Measurements from ENCODE around the gene ZNF701. TPM values are rescaled to one million over a fixed set of nuclear protein-coding genes. Genes with fewer than 3 reads are reported as not detected.
"Not testable (repeated sequence)": the region's sequence is repeated elsewhere in the genome, so short reads cannot be mapped to it uniquely, and the experiment has no call there.

The ZNF701 gene
- total RNA-seq, 2 donors from 2014 or later, result 15.1 to 41.6 TPM

DNA sequence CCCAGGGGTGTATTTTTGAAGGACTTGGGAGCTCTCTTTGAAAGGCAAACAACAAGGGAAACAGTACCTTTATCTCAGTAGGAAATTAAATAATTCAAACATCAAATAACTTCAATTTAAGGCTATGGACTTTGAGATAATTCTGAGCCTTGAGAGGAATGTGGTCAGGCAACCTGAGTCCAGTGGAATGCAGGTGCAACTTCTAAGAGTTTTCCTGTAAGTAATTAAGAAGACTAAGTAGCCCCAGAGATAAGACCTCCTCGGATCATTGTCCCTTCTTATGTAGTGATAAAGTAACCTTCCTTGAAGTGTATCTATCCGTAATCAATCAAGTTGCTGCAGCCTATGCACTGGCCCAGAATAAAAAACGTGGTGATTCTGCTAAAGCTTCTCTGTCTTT, 29.2 kb downstream of the ZNF701 start:
- no peak for ATAC-seq (replicated peaks)
- H3K27me3 Mint-ChIP-seq, result no peaks in the 10 kb centered on the region
- H3K27ac Mint-ChIP-seq, result no peak overlapping the region
- H3K9me3 Mint-ChIP-seq, result peaks cover 22% of the 10 kb centered on the region
- H3K4me1 Mint-ChIP-seq, result peaks cover 16% of the 10 kb centered on the region
- no peak overlapping the region for H3K4me3 Mint-ChIP-seq
- peaks cover 33% of the 10 kb centered on the region for H3K36me3 Mint-ChIP-seq (ENCODE audit: low read depth)

DNA sequence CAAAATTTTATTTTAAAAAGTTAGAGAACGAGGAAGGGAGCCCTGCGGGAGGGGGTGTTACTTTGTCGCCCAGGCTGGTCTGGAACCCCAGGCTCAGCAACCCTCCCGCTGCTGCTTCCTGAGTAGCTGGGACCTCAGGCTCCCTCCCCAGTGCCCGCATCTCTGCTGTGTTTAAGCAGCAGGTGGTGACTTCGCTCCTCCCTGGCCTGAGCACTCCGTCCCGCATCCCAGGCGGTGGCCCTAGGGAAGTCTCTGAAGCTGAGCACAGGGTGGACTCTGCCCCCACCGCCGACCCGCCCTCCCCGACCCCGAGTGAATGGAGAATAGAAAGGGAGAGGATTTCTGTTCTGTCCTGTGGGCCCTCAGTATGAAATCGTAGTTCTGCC, 30.5 kb downstream of the ZNF701 start:
- peak; percentile 33 for ATAC-seq (replicated peaks)
- Mint-ChIP-seq H3K27me3 (no peaks in the 10 kb centered on the region), H3K36me3 (ENCODE audit: low read depth) (peaks cover 29% of the 10 kb centered on the region), H3K4me3 (peak overlapping the region; percentile 83), H3K9me3 (peaks cover 22% of the 10 kb centered on the region), H3K27ac (no peak overlapping the region), H3K4me1 (peaks cover 19% of the 10 kb centered on the region)

DNA sequence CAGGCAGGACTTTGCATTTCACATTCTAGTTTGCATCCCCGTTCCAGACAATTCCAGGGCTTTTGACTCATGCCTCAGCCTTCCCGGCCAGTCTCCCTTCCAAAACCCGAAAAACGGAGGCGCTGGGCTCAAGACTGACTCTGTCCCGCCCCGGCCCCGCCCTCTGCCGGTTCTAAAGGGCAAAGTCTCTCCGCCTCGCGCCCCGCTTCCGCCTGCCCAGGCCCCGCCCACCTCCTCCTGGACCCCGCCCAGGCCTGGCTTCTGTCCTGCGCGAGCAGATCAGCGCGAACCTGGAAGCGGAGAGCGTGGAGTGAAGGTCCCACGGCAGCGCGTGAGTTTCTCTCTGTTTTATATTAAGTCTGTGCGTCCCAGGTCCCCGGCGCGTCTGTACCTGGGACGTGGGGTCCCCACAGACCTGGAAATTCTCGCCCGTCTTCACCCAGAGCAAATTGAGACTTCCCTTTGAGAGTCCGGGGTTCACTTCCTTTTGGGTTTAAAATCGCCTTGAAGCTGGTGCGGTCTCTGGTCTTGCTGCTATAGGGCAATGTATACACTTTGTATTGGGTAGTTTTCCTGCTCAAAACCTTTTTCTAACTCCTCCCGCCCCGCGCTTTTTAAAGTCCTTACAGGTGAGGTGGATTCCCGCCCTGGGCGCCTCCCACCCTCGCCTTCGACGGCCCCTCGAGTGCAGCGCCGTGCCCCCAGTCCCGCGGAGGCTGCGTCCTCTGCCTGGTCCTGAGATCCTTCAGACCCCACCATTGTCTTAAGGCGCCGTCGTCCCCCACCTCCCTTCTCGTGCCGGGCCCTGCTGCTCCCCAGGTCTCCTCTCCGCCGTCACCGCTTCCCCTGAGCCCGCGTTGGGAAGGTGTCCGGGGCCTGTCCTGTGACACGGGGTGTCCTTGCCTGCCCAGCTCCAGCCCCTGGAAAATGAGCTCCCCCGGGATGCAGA, 31.2 kb downstream of the ZNF701 start:
- Mint-ChIP-seq H3K9me3 (peaks cover 20% of the 10 kb centered on the region), H3K27ac (peak overlapping the region; percentile 29), H3K27me3 (no peaks in the 10 kb centered on the region), H3K4me1 (peaks cover 22% of the 10 kb centered on the region), H3K36me3 (ENCODE audit: low read depth) (peaks cover 29% of the 10 kb centered on the region), H3K4me3 (peak overlapping the region; percentile 83)
- ATAC-seq (replicated peaks), result peak; percentile 99

DNA sequence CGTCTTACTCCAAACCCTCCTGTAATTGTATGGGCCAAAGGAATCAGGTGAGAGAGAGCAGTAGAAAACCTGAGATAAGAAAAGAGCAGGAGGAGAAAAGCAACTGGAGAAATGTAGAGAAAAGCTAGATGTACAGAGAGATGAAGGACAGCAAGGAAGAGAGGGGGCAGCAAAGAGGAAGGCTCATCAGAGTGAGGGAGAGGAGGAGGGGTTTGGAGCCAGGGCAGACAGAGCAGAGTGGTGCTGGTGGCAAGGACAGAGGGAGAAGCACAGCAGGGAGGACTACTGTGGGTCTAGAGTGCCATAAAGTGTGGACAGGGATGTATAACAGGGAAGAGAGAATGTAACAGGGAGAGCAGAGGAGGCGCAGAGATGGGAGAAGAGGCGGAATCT, 31.9 kb downstream of the ZNF701 start:
- Mint-ChIP-seq H3K4me3 (peak overlapping the region; percentile 83), H3K4me1 (peaks cover 19% of the 10 kb centered on the region), H3K27ac (peak overlapping the region; percentile 29), H3K9me3 (peaks cover 16% of the 10 kb centered on the region), H3K36me3 (ENCODE audit: low read depth) (peaks cover 27% of the 10 kb centered on the region)
- not testable (repeated sequence) for ATAC-seq (replicated peaks); H3K27me3 Mint-ChIP-seq

DNA sequence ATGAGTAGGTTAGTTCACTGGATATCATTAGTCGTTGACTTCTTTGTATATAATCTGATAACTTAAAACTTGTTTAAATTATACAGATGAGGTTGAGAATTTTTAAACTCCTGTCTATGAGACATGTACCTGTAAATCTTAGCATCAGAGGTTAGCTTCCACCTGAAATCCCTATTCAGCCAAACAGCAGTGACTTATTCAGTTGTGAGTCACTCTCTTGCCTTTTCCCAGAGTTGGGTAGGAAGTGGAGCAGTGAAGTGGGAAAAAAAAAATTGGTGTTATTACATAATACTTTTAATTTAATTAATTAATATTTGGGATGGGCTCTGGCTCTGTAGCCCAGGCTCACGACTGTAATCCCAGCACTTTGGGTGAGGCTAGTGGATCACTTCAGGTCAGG, 32.9 kb downstream of the ZNF701 start:
- Mint-ChIP-seq H3K36me3 (ENCODE audit: low read depth) (peaks cover 26% of the 10 kb centered on the region), H3K27ac (no peak overlapping the region), H3K4me3 (no peak overlapping the region), H3K4me1 (peaks cover 18% of the 10 kb centered on the region), H3K9me3 (peaks cover 9% of the 10 kb centered on the region), H3K27me3 (no peaks in the 10 kb centered on the region)
- ATAC-seq (replicated peaks), result no peak

DNA sequence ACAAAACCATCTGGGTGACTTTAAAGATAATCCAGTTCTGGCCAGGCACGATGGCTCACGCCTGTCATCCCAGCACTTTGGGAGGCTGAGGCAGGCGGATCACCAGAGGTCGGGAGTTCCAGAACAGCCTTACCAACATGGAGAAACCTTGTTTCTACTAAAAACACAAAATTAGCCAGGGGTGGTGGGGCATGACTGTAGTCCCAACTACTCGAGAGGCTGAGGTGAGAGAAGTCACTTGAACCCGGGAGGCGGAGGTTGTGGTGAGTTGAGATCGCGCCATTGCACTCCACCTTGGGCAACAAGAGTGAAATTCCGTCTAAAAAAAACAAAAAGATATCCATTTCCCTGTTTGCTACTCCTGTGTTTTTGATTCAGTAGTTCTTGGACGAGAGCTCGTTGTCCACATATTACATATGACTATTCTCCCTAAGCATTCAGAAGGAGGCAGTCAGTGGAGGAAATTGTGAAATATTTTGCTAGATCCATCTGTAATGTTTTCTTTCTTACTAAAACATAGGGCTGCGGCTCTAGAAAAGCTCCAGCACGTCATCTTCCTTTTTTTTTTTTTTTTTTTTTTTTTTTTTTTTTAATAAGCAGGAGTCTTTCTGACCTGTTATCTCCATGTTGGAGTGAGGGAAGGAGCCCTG, 33.6 kb downstream of the ZNF701 start:
- Mint-ChIP-seq H3K9me3 (peaks cover 9% of the 10 kb centered on the region), H3K4me3 (no peak overlapping the region), H3K27ac (no peak overlapping the region), H3K27me3 (no peaks in the 10 kb centered on the region), H3K4me1 (peaks cover 18% of the 10 kb centered on the region), H3K36me3 (ENCODE audit: low read depth) (peaks cover 28% of the 10 kb centered on the region)
- ATAC-seq (replicated peaks), result no peak

DNA sequence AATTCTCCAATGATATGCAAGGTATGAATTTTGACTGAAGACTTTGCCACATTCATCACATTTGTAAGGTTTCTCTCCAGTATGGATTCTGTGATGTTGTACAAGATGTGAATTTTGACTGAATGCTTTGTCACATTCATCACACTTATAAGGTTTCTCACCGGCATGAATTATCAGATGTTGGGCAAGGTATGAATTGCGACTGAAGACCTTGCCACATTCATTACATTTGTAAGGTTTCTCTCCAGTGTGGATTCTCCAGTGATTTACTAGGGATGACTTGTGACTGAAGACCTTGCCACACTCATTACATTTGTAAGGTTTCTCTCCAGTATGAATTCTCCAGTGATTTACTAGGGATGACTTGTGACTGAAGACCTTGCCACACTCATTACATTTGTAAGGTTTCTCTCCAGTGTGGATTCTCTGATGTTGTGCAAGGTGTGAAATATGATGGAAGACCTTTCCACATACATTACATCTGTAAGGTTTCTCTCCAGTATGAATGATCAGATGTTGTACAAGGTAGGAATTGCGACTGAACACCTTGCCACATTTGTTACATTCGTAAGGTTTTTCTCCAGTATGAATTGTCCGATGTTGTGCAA, 43.3 kb downstream of the ZNF701 start:
- Mint-ChIP-seq H3K27ac (no peak overlapping the region), H3K4me1 (peaks cover 6% of the 10 kb centered on the region)

DNA sequence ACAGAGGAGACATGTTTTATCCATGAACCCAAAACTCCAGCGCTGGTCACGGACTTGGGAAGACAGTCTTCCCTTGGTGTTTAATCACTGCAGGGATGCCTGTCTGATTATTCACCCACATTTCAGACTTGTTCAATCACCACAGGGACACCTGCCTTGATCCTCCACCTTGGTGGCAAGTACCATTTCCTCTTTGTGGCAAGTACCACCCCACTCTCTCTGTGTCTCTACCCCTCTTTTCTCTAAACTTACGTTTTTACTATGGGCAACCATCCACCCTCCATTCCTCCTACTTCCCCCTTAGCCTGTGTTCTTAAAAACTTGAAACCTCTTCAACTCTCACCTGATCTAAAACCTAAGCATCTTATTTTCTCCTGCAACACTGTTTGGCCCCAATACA, 51.3 kb downstream of the ZNF701 start:
- Mint-ChIP-seq H3K27me3 (no peaks in the 10 kb centered on the region), H3K36me3 (ENCODE audit: low read depth) (no peaks in the 10 kb centered on the region), H3K4me3 (no peak overlapping the region), H3K27ac (no peak overlapping the region), H3K9me3 (peaks cover 16% of the 10 kb centered on the region), H3K4me1 (peaks cover 16% of the 10 kb centered on the region)
- ATAC-seq (replicated peaks), result no peak

More for the DNA sequence above, 43.3 kb downstream of the ZNF701 start:
- Mint-ChIP-seq H3K27me3 (no peaks in the 10 kb centered on the region), H3K36me3 (ENCODE audit: low read depth) (peaks cover 23% of the 10 kb centered on the region), H3K9me3 (peaks cover 18% of the 10 kb centered on the region), H3K4me3 (no peak overlapping the region)
- no peak for ATAC-seq (replicated peaks)

DNA sequence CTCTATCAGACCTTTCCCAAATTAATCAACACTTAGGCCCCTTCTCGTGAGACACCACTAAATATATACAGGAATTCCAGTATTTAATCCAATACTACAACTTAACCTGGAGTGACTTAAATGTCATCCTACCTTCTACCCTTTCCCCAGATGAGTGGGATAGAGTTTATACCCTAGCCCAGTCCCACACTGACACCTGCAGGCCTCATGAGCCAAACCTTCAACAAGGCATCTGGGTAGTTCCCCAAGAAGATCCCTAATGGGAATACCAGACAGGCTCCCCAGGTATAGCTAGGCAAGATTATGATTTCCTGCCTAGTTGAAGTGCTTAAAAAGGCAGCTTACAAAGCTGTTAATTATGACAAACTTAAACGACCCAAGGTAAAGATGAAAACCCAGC, 52.2 kb downstream of the ZNF701 start:
- ATAC-seq (replicated peaks), result no peak
- Mint-ChIP-seq H3K27ac (peak overlapping the region; percentile 15), H3K27me3 (no peaks in the 10 kb centered on the region), H3K4me1 (peaks cover 10% of the 10 kb centered on the region), H3K36me3 (ENCODE audit: low read depth) (no peaks in the 10 kb centered on the region), H3K9me3 (peaks cover 9% of the 10 kb centered on the region), H3K4me3 (no peak overlapping the region)

DNA sequence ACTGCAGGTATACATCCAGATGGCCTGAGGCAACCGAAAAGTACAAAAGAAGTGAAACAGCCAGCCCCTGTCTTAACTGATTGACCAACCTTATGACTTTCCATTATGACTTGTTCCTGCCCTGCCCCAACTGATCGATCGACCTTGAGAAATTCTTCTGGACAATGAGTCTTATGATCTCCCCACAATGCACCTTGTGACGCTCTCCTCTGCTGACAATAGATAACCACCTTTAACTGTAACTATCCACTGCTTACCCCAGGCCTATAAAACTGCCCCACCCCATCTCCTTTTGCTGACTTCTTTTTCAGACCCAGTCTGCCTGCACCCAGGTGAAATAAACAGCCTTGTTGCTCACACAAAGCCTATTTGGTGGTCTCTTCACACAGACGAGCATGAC, 56.8 kb downstream of the ZNF701 start:
- Mint-ChIP-seq H3K4me3 (no peak overlapping the region), H3K4me1 (peaks cover 9% of the 10 kb centered on the region), H3K27ac (no peak overlapping the region), H3K9me3 (peaks cover 8% of the 10 kb centered on the region), H3K27me3 (no peaks in the 10 kb centered on the region), H3K36me3 (ENCODE audit: low read depth) (peaks cover 40% of the 10 kb centered on the region)
- ATAC-seq (replicated peaks), result no peak

DNA sequence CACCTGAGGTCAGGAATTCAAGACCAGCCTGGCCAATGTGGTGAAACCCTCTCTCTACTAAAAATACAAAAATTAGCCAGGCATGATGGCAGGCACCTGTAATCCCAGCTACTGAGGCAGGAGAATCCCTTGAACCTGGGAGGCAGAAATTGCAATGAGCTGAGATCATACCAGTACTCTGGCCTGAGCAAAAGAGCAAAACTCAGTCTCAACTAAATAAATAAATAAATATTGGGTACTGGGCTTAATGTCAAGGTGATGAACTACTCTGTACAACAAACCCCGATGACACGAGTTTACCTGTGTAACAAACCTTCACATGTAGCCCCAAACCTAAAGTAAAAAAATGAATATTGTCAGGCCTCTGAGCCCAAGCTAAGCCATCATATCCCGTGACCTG, 57.4 kb downstream of the ZNF701 start:
- peaks cover 44% of the 10 kb centered on the region for H3K36me3 Mint-ChIP-seq (ENCODE audit: low read depth)
- not testable (repeated sequence) for H3K4me1 Mint-ChIP-seq; H3K9me3 Mint-ChIP-seq; H3K27ac Mint-ChIP-seq; ATAC-seq (replicated peaks); H3K27me3 Mint-ChIP-seq; H3K4me3 Mint-ChIP-seq

DNA sequence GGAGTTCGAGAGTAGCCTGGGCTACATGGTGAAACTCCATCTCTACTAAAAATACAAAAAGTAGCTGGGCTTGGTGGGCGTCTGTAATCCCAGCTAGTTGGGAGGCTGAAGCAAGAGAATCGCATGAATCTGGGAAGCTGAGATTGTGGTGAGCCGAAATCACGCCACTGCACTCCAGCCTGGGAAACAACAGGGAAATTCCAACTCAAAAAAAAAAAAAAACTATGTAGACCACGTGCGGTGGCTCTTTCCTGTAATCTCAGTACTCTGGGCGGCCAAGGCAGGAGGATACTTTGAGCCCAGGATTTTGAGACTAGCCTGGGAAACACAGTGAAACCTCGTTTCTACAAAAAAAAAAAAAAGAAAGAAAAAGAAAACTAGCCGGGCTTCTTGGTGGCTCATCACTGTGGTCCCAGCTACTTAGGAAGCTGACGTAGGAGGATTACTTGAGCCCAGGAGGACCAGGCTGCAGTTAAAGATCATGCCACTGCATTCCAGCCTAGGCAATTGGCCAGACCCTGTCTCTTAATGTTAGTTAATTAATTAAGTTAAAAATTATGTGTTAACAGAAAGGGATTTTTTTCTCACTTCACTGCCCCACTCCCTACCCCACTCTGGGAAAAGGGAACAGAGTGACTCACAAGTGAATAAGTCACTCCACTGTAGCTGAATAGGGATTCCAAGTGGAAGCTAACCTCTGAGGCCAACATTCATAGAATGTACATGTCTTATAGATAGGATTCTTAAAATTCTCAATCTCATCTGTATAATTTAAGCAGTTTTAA, 65.9 kb downstream of the ZNF701 start:
- Mint-ChIP-seq H3K4me1 (peaks cover 22% of the 10 kb centered on the region), H3K36me3 (ENCODE audit: low read depth) (peaks cover 31% of the 10 kb centered on the region), H3K27ac (no peak overlapping the region), H3K4me3 (peak overlapping the region; percentile 90), H3K9me3 (peaks cover 7% of the 10 kb centered on the region), H3K27me3 (no peaks in the 10 kb centered on the region)
- no peak for ATAC-seq (replicated peaks)

All from activated T-helper 17 cell treated with anti-CD3 and anti-CD28 coated beads, Interleukin-2, amount 50 U/mL, for 72 hours (primary cell).